SH-SY5Y (cell line): Measurements from ENCODE around the gene DSCAM.

Experiments used
- GATA2 ChIP-seq: IDR thresholded peaks from 2 replicates; pipeline ENCODE4 v1.6.1; 2011; ENCODE audit warnings: mild to moderate bottlenecking, low read depth, low read length
- GATA3 ChIP-seq: IDR thresholded peaks from 2 replicates; pipeline ENCODE4 v1.6.1; 2011; ENCODE audit warnings: low read depth, mild to moderate bottlenecking, low read length, moderate library complexity

- no peak for TF ChIP-seq GATA2
- TF ChIP-seq GATA3: no peak
Measured at GRCh38 chr21:40553781-40554180, 293.2 kb downstream of the DSCAM start.
